ENCODE results near the gene TRIM65.

The TRIM65 gene

DNA sequence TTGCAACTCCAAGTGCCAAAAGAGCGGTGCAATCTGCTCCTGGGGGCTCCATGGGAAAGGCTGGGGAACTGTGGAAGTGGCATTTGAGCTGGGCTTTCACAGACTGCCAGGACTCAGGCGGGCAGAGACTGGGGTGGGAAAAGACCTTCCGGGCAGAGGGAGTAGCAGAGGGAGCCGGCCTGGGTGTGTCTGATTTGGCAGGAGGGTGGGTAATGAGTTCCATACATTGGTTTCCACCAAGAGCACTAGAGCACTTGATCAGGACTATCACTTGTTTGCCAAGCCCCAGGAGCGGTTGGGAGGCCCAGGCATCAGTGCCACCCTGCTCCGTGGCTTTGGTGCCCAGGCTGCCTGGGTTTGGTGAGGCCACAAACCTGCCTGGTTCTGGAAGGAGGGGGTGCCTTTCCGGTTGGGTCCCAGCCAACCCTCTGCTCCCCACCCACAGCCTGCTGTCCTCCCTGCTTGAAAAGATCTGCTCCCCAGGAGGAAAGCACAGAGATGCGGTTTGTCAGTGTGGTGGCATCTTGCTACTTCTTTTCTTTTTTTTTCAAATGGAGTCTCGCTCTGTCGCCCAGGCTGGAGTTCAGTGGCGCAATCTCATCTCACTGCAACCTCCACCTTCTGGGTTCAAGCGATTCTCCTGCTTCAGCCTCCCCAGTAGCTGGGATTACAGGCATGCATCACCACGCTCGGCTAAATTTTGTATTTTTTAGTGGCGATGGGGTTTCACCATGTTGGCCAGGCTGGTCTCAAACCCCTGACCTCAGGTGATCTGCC lies 14.9 kb downstream of the TRIM65 start:
- Histone ChIP-seq H3K36me3 (ENCODE audit: insufficient read depth, low read length) (no peaks in the 10 kb centered on the region), H3K9ac (ENCODE audit: low read depth, low read length) (no peak overlapping the region), H3K4me1 (ENCODE audit: insufficient read depth, low read length) (0 out of 2 replicates have a peak, but pooled peaks cover under 1% of the 10 kb centered on the region), H3K27ac (ENCODE audit: low read depth, low read length) (no peak overlapping the region), H3K9me3 (ENCODE audit: insufficient read depth, low read depth, low read length) (no peaks in the 10 kb centered on the region), H3K4me3 (ENCODE audit: low read length) (no peak overlapping the region), H3K27me3 (ENCODE audit: insufficient read depth, low read length) (peaks cover 28% of the 10 kb centered on the region)
- 90% methylated on average over 15 of the region's 15 CpGs for WGBS

DNA sequence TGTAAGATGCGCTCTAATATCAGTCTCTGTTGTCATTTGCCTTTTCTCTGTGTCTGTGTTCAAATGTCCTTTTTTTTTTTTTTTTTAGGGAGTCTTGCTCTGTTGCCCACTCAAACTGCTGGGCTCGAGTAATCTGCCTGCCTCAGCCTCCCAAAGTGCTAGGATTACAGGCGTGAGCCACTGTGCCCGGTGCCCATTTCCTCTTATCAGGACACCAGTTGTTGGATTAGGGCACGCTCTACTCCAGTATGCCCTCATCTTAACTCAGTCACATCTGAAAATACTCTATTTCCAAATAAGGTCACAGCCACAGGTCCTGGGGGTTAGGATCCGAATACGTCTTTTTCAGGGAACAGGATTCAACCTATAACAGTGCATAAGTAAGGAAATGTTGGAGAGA lies 16.5 kb downstream of the TRIM65 start:
- Histone ChIP-seq H3K27ac (ENCODE audit: low read depth, low read length) (no peak overlapping the region), H3K27me3 (ENCODE audit: insufficient read depth, low read length) (peaks cover 33% of the 10 kb centered on the region)
- 80% methylated on average over 6 of the region's 7 CpGs for WGBS

DNA sequence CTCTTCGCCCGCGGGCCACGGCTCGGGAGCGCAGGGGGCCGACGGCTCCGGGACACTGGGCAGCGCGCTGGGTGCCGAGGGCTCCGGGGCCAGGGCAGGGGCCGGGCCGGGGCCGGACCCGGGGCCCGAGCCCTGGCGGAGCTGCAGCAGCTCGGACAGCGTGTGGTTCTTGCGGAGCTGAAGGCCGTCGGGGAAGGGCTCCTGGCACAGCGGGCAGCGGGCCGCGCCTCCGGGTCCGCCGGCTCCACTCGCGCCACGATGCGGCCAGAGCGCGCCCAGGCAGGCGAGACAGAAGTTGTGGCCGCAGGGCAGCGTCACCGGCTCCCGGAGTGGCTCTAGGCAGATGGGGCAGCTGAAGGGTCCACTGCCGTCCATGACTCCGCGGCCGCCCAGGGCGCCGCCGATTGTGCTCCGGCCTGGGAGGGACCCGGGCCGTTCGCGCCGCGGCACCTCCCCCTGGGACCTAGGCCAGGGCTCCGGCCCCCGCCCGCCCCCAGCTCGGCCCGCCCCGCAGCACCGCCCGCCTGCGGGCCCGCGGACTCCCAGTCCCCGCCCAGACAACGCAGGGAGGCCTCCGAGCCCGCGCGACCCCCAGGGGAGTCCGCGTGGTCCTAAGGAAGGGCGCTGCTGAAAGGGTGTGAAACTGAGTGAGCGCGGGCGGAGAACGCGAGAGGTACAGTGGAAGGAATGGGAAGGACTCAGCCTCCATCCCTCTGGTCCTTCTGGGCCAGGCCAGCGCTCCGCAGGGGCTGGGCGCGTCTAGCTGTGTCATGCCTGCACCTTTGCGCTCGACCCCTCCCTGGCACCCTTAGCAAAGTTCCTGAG lies 18.4 kb downstream of the TRIM65 start, which contains the start of gene TRIM47:
TSS of gene TRIM47 (minus strand) at position 408 of the 825 bp plus-strand sequence. CDS start at position 375, 33 bp downstream.
- no peaks in the 10 kb centered on the region for H3K36me3 ChIP-seq (ENCODE audit: insufficient read depth, low read length)
- H3K4me1 ChIP-seq (ENCODE audit: insufficient read depth, low read length) = 0 out of 2 replicates have a peak, but pooled peaks cover 9% of the 10 kb centered on the region
- no peaks in the 10 kb centered on the region for H3K9me3 ChIP-seq (ENCODE audit: insufficient read depth, low read depth, low read length)
- WGBS = 4% methylated on average over 87 of the region's 87 CpGs
- no peak within 1 kb of the TSS for H3K27ac ChIP-seq (ENCODE audit: low read depth, low read length)
- peak within 1 kb of the TSS; percentile 73 for H3K9ac ChIP-seq (ENCODE audit: low read depth, low read length)
- peak within 1 kb of the TSS; percentile 64 for H3K4me3 ChIP-seq (ENCODE audit: low read length)
- H3K27me3 ChIP-seq (ENCODE audit: insufficient read depth, low read length) = peaks cover 33% of the 10 kb centered on the region

More for the DNA sequence above, 16.5 kb downstream of the TRIM65 start:
- Histone ChIP-seq H3K4me1 (ENCODE audit: insufficient read depth, low read length) (0 out of 2 replicates have a peak, but pooled peaks cover 9% of the 10 kb centered on the region), H3K36me3 (ENCODE audit: insufficient read depth, low read length) (no peaks in the 10 kb centered on the region), H3K4me3 (ENCODE audit: low read length) (no peak overlapping the region), H3K9me3 (ENCODE audit: insufficient read depth, low read depth, low read length) (no peaks in the 10 kb centered on the region), H3K9ac (ENCODE audit: low read depth, low read length) (no peak overlapping the region)

DNA sequence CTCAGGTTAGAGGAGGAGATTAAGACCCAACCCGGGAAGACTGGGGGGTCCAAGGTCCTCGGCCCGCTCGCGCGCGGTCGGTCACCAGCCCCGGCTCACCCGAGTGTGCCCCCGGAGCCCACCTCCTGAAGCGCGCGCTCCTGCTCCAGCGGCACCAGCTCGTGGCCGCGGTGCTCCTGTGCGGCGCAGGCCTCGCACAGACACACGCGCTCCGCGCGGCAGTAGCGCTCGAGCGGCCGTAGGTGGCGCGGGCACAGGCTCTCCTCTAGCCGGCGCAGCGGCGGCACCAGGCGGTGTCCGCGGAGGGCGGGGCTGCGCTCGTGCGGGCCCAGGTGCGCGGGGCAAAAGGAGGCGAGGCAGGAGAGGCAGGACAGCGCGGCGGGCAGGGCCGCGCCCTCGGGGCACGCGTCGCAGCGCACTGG lies 19.0 kb downstream of the TRIM65 start:
- Histone ChIP-seq H3K27me3 (ENCODE audit: insufficient read depth, low read length) (peaks cover 33% of the 10 kb centered on the region), H3K9ac (ENCODE audit: low read depth, low read length) (peak overlapping the region; percentile 73), H3K4me3 (ENCODE audit: low read length) (peak overlapping the region; percentile 64), H3K27ac (ENCODE audit: low read depth, low read length) (no peak overlapping the region), H3K4me1 (ENCODE audit: insufficient read depth, low read length) (0 out of 2 replicates have a peak, but pooled peaks cover 9% of the 10 kb centered on the region), H3K9me3 (ENCODE audit: insufficient read depth, low read depth, low read length) (no peaks in the 10 kb centered on the region), H3K36me3 (ENCODE audit: insufficient read depth, low read length) (no peaks in the 10 kb centered on the region)
- under 1% methylated on average over 56 of the region's 56 CpGs for WGBS

DNA sequence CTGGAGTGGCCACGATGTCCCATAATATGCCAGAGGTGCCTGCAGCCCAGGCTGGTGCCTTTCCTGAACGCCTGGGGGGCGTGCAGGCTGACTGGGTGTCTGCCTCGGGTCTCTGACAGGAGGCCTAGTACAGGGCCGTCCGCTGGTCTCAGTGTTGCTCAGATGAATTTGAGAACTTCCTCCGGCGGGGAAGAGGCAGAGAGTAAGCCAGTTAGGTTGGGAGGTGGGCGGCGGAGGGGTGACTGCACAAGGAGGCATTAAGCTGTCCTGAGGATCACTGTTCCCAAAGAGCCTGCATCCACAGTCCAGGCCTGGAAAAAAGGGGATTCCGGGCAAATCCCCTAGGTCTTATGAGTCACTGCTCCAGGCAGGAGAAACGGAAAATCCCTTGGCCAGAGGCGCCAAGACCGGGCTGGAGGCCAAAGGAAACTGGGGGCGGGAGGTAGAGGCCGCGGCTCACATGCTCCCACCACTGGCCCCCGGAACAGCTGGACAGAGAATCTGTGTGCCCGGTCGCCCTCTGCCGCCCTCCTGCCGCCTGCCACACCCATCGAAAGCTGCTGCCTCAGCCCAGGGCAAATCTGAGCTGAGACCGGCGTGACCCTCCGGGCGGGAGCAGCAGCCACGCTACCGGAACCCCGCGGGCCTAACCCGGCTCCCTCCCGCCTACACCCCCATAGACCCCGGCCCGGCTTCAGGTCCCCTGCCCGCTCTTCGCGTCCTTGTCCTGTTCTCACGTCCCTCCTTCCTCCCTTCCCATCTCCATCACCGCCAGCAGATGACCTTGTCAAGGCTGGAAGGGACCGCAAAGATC lies 19.6 kb downstream of the TRIM65 start:
- no peaks in the 10 kb centered on the region for H3K9me3 ChIP-seq (ENCODE audit: insufficient read depth, low read depth, low read length)
- H3K27ac ChIP-seq (ENCODE audit: low read depth, low read length) = no peak overlapping the region
- H3K36me3 ChIP-seq (ENCODE audit: insufficient read depth, low read length) = no peaks in the 10 kb centered on the region
- 20% methylated on average over 41 of the region's 41 CpGs for WGBS
- peaks cover 33% of the 10 kb centered on the region for H3K27me3 ChIP-seq (ENCODE audit: insufficient read depth, low read length)
- peak overlapping the region; percentile 73 for H3K9ac ChIP-seq (ENCODE audit: low read depth, low read length)
- H3K4me1 ChIP-seq (ENCODE audit: insufficient read depth, low read length) = 0 out of 2 replicates have a peak, but pooled peaks cover 9% of the 10 kb centered on the region
- H3K4me3 ChIP-seq (ENCODE audit: low read length) = peak overlapping the region; percentile 64

DNA sequence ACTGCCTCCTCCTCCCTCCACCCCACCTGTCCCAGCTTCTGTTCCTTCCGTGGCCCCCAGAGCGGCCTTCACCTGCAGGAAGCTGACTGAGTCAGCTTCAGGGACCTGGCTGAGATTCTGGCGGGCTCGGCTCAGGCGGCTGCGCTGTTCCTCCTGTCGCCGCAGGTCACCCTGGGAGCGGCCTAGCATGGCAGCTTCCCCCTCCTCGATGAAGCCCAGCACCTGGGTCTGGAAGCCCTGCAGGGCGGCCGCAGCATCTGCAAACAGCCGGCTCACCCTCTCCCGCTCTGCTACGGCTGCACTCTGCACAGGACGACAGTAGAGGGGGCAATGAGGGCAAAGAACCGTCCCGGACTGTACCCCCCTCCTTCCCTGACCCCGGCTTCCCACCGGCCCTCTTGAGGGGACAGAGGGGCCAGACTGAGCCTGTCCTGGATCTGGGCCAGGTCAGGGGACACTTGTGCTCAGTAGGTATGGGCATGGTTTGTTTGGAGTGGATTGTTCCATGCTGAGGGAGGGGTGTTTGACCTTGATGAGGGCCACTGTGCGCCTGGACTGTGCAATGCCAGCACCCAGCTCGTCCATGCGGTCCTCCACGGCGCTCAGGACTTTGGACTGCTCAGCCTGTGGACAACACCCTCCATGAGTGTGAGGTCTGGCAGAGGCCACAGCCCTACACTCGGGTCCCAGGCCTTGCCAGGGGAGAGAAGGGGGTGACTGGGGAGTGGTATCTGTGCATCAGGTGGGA lies 20.4 kb downstream of the TRIM65 start:
- H3K9me3 ChIP-seq (ENCODE audit: insufficient read depth, low read depth, low read length) = no peaks in the 10 kb centered on the region
- H3K4me3 ChIP-seq (ENCODE audit: low read length) = peak overlapping the region; percentile 64; the same call in 1 of the 2 replicates
- H3K27me3 ChIP-seq (ENCODE audit: insufficient read depth, low read length) = peaks cover 33% of the 10 kb centered on the region
- 45% methylated on average over 26 of the region's 26 CpGs for WGBS
- no peak overlapping the region for H3K27ac ChIP-seq (ENCODE audit: low read depth, low read length)
- no peak overlapping the region for H3K9ac ChIP-seq (ENCODE audit: low read depth, low read length)
- H3K4me1 ChIP-seq (ENCODE audit: insufficient read depth, low read length) = 0 out of 2 replicates have a peak, but pooled peaks cover 9% of the 10 kb centered on the region
- H3K36me3 ChIP-seq (ENCODE audit: insufficient read depth, low read length) = no peaks in the 10 kb centered on the region

DNA sequence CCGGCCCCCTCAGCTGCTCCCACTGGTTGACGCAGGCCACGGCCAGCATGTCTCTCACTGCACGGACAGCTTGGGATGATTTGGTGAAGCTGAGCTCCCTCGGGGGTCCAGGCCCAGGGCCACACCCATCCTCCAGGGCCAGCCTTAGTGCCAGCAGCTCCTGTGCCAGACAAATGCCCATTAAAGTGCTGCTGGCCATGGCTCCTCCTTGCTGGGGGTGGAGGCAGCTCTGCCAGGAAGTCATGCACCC lies 20.9 kb downstream of the TRIM65 start:
- Histone ChIP-seq H3K9me3 (ENCODE audit: insufficient read depth, low read depth, low read length) (no peaks in the 10 kb centered on the region), H3K4me3 (ENCODE audit: low read length) (no peak overlapping the region), H3K4me1 (ENCODE audit: insufficient read depth, low read length) (0 out of 2 replicates have a peak, but pooled peaks cover 9% of the 10 kb centered on the region), H3K9ac (ENCODE audit: low read depth, low read length) (no peak overlapping the region), H3K27me3 (ENCODE audit: insufficient read depth, low read length) (peaks cover 33% of the 10 kb centered on the region), H3K27ac (ENCODE audit: low read depth, low read length) (no peak overlapping the region), H3K36me3 (ENCODE audit: insufficient read depth, low read length) (no peaks in the 10 kb centered on the region)
- 86% methylated on average over 5 of the region's 5 CpGs for WGBS

DNA sequence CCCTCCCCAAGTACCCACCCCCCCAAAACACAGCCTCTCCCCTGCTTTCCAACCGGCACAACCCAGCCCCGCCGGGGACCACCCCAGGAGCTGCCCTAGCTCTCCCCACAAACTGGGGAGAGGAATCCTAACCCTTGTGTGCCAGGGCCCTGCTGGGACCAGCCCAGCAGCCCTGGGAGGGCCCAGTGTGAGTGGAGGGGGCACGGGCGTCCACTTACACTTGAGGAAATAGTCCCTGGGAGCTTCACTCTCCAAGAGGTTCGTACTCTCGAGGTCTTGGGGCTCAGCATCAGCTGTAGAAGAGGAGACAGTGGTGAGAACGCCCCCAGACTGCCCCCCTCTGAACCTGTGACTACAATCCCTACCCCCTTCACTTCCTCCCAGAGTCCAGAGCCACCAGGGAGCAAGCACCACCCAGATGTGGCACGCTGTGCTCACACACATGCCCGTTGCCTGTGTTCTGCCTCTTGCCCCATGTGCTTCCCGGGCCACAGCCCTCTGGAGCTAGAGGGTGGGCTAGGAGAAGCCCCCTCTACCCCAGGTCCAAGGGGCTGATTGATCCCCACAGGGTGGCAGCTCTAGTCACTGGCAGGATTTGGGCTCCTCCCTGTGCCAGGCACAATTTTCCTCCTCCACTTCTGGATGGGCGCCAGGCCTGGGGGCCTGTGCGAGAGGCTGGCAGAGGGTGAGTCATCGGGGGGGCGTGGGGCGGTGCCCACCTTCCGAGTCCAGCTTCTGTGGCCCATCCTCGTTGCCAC lies 21.4 kb downstream of the TRIM65 start:
- Histone ChIP-seq H3K9ac (ENCODE audit: low read depth, low read length) (no peak overlapping the region), H3K27me3 (ENCODE audit: insufficient read depth, low read length) (peaks cover 33% of the 10 kb centered on the region), H3K27ac (ENCODE audit: low read depth, low read length) (no peak overlapping the region), H3K4me3 (ENCODE audit: low read length) (no peak overlapping the region), H3K9me3 (ENCODE audit: insufficient read depth, low read depth, low read length) (no peaks in the 10 kb centered on the region), H3K4me1 (ENCODE audit: insufficient read depth, low read length) (0 out of 2 replicates have a peak, but pooled peaks cover 9% of the 10 kb centered on the region), H3K36me3 (ENCODE audit: insufficient read depth, low read length) (no peaks in the 10 kb centered on the region)
- 84% methylated on average over 18 of the region's 18 CpGs for WGBS

DNA sequence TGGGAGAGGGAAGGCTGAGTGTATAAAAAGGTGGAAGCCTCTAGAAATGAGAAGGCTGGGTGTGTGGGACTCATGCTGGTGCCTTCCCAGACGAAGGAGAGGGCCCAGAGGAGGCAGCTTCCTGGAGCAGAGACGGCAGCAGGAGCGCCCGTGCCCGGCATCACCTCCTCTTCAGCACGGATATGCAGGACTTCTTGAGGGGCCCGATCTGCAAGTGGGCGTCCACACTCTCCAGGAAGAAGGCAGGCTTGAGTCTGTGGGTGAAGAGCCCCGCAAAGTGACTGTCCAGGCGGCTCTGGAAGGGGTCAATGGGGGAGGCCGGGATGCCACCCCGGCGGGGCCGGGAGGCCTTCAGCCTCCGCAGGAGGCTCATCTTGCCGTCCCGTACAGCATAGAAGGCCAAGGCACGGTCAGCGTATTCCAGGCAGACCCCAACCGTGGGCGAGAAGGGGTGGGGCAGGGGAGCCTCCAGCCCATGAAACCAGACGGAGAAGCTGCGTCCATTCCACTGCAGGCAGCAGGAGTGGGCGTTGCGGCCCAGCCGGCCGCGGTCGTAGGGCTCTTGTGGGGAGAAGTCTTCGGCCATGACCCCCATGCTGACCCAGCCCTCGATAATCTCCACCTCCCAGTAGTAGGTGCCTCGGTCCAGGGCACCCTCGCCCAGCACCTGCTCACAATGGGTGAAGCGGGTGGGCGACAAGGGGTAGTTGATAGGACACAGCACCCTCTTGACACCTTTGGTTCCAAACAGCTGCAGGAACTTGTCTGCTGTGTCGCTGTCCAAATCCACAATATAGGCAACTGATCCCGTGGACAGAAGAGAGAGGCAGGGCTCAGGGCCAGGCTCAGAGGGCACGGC lies 22.2 kb downstream of the TRIM65 start:
- no peak overlapping the region for H3K27ac ChIP-seq (ENCODE audit: low read depth, low read length)
- H3K9ac ChIP-seq (ENCODE audit: low read depth, low read length) = no peak overlapping the region
- WGBS = 94% methylated on average over 38 of the region's 38 CpGs
- H3K4me3 ChIP-seq (ENCODE audit: low read length) = no peak overlapping the region
- 0 out of 2 replicates have a peak, but pooled peaks cover 9% of the 10 kb centered on the region for H3K4me1 ChIP-seq (ENCODE audit: insufficient read depth, low read length)
- H3K9me3 ChIP-seq (ENCODE audit: insufficient read depth, low read depth, low read length) = no peaks in the 10 kb centered on the region
- H3K36me3 ChIP-seq (ENCODE audit: insufficient read depth, low read length) = no peaks in the 10 kb centered on the region
- peaks cover 32% of the 10 kb centered on the region for H3K27me3 ChIP-seq (ENCODE audit: insufficient read depth, low read length)
